T-helper 2 cell treated with Interferon-gamma antibody and Interleukin-4, amounts not matched to agents 100 ng/mL and 5 ng/mL, for 36 hours (primary cell): Measurements from ENCODE around the gene MAGEL2. TPM values are rescaled to one million over a fixed set of nuclear protein-coding genes. Genes with fewer than 3 reads are reported as not detected.
"Not testable (repeated sequence)": the region's sequence is repeated elsewhere in the genome, so short reads cannot be mapped to it uniquely, and the experiment has no call there.

Experiments
- intact Hi-C: fragments of 100-400 bp; cut with micrococcal nuclease; formaldehyde crosslinking; loops from one replicate; pipeline ENCODE4 v1.15.1; 2023
- total RNA-seq: library from RNA; stranded (reverse); gene quantifications from 2 replicates; pipeline ENCODE4 v1.2.3, GENCODE V29; 2022

The MAGEL2 gene
- total RNA-seq, 1 donor from 2014 or later, result not detected

DNA sequence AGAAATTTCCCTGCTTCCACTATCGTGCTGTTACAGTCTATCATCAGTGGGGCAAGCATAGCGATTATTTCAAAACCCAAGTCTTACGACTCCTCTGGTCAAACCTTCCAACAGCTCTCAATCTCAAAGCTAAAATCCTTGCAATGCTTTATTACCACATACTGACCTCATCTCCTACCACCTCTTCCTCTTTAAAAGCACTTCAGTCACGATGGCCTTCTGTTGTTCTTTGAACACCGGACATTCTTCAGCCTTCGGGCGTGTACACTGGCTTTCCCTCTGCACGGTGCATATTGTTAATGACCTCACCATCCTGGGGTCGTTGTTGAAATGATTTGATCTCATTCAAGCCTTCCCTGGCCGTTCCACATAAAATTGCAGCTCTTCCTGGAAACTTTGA, 31.1 kb downstream of the MAGEL2 start:
- intact Hi-C loops, result no loop called here

DNA sequence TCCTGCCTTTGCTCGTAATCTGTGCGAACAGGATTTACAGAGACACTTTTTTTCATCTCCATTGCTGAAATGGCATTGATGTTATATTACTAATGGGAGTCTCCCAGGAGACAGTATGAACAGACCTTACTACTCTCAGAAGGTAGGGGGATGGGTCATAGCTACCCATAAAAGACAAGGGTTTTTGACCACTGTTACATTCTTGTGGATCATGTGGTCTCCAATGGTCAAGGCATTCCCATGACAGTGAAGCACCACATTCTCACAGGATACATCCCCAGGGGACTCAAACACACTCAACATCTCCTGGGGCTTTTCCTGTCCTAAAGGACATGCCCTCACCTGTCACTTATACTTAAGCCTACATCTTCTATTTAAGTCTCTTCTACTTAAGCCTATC, 41.4 kb downstream of the MAGEL2 start:
- intact Hi-C loops, result no loop called here

DNA sequence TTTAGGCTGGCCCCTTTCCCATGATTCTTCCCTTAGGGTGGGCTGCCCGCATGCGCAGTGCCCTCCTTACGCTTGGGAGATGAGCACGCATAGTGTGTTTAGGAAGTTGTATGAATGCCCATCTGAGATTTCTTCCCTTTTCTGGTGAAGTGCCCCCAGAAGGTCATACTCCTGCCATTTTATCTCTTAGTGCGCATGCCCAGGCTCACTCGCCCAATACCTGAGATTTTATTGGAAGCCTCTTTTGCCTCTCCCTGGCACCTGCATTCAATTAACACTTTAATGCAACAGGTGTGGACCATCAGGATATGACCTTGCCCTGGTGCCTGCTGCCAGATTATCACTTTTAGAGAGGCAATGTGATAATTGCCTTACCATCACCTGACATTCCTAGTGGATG, 45.5 kb downstream of the MAGEL2 start:
- intact Hi-C loops, result no loop called here

DNA sequence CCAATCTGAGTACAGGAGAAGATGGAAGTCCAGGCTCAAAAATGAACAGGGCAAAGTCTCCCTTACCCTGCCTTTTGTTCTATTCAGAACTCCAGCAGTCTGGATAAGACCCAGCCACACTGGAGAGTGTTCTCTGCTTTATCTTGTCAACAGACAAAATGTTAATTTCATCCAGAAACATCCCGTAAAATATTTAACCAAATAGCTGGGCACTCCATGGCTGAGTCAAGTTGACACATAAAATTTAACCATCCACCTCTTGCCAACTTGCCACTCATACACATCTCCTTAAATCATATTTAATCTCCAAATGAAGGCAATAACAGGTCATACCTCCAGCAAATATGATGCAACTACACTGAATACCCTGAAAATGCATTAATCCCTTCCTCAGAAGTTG, 48.6 kb downstream of the MAGEL2 start:
- intact Hi-C loops, result no loop called here

DNA sequence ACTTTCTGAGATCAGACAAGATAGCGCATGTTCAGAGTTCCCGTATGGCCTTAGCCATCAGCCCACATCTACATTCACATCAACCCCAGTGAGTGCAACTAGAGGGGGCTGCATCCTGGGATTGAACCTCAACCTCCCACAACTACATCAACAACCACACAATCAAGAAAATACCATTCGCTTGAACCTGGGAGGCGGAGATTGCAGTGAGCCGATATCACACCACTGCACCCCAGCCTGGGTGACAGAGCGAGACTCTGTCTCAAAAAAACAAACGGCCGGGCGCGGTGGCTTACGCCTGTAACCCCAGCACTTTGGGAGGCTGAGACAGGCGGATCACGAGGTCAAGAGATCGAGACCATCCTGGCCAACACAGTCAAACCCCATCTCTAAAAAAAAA, 50.4 kb downstream of the MAGEL2 start:
- intact Hi-C loops, result not testable (repeated sequence)

DNA sequence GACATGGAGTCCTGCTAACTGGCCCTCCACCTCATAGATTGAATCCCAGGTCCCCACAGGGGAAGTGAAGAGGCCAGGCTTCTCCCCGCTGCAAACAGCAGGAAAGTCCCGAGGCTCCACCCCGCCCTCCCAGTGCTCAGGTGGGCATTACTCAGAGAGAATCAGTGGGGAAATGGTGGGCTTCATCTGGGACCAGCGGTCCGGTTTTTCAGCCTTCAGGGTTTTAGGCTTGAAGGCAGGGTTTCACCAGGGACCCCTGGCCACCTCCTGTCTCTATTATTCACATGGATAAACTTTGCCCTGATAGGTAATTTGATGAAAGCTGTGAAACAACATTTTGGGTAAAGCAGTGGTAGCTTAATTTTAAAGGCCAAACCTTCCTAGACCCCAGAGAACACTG, 50.9 kb downstream of the MAGEL2 start:
- intact Hi-C loops, result no loop called here

DNA sequence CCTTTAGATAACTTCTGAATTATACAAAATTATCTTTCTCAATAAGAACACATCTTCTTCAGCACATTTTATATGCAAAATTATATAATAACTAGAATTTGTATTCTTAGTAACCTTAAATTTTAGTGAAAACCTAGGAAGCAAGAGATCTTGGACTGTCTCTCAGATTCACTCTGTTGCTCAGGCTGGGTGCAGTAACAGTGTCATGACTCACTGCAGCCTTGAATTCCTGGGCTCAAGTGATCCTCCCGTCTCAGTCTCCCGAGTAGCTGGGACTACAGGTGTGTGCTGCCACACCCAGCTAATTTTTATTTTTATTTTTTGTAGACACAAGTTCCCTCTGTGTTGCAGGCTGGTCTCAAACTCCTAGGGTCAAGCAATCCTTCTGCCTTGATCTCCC, 52.3 kb downstream of the MAGEL2 start:
- intact Hi-C loops, result no loop called here

DNA sequence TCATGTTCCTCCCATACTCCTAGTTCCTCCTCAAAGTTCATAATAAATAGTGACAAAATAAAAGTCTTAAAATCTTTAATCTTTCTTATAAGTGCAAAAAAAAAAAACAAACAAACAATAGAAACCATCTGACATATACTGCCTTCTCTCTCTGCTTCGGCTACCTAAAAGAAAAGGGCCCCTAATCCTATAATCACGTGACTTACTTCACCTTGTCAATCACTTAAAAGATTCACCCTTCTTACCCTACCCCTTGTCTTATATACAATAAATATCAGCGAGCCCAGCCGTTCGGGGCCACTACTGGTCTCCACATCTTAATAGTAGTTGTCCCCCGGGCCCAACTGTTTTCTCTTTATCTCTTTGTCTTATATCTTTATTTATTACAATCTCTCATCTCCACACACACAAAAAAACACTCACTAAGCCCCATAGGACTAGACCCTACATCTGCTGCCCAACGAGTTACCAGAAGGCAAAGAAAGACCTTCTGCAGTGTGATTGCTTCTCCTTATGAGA, 53.4 kb downstream of the MAGEL2 start:
- intact Hi-C loops, result no loop called here

Other genes with a start within 250 kb of the MAGEL2 start
- gene GOLGA6L2, start 200.6 kb downstream of the MAGEL2 start, total RNA-seq, result not detected in 2 replicates
- gene MKRN3, start 82.2 kb downstream of the MAGEL2 start, total RNA-seq, result 1.7 and 1.9 TPM in 2 replicates
- gene NDN, start 39.4 kb upstream of the MAGEL2 start, total RNA-seq, result 3.3 and 4.0 TPM in 2 replicates